ENCODE results near the gene CCSER1.

- TF ChIP-seq CTCF (IDR thresholded peaks at IDR 0.05; ENCODE audit: low read length) (no peak), EZH2 (IDR thresholded peaks at IDR 0.05; ENCODE audit: borderline replicate concordance, low read length) (no peak)
Measured at GRCh38 chr4:91567594-91567993, 1440.4 kb downstream of the CCSER1 start.

All from OCI-LY1 (cell line).